ENCODE results near the gene ANKRD65. TPM values are rescaled to one million over a fixed set of nuclear protein-coding genes. Genes with fewer than 3 reads are reported as not detected.
"Not testable (repeated sequence)": the region's sequence is repeated elsewhere in the genome, so short reads cannot be mapped to it uniquely, and the experiment has no call there.

Gene ANKRD65
- total RNA-seq, 1 donor from 2014 or later = not detected

DNA sequence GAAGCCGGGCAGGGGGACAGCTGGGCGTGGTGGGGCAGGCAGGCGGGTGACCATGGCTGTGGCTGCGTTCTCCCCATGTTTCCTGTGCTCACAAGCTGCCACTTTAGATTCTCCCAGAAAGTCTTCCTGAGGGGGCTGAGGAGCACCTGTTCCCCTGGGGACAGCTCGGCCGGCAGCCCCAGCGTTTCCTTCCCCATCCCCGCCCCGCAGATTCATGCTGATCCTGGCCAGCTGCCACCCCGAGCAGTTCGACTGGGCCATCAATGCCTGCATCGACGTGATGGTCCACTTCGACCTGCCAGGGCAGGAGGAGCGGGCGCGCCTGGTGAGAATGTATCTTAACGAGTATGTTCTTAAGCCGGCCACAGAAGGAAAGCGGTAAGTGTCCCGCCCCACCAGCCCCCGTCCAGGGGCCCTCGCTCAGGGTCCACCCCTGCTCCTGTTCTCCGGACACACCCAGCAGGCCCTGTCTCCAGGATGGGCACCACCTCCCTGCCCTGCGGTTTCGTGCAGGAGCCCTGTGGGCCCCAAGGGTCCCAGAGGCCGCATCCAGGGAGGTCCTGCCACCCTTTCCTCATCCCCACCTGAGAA, 39.6 kb upstream of the ANKRD65 start:
- DNase-seq (ENCODE audit: low spot score) = no peak
- H3K27me3 Mint-ChIP-seq (ENCODE audit: low read depth) = no peaks in the 10 kb centered on the region
- H3K4me3 Mint-ChIP-seq (ENCODE audit: unreplicated experiment) = no peak overlapping the region
- no peaks in the 10 kb centered on the region for H3K9me3 Mint-ChIP-seq (ENCODE audit: low read depth)
- H3K4me1 Mint-ChIP-seq (ENCODE audit: low read depth) = no peaks in the 10 kb centered on the region
- no peak overlapping the region for H3K27ac Mint-ChIP-seq (ENCODE audit: unreplicated experiment)
- TF ChIP-seq, protein P1, sequence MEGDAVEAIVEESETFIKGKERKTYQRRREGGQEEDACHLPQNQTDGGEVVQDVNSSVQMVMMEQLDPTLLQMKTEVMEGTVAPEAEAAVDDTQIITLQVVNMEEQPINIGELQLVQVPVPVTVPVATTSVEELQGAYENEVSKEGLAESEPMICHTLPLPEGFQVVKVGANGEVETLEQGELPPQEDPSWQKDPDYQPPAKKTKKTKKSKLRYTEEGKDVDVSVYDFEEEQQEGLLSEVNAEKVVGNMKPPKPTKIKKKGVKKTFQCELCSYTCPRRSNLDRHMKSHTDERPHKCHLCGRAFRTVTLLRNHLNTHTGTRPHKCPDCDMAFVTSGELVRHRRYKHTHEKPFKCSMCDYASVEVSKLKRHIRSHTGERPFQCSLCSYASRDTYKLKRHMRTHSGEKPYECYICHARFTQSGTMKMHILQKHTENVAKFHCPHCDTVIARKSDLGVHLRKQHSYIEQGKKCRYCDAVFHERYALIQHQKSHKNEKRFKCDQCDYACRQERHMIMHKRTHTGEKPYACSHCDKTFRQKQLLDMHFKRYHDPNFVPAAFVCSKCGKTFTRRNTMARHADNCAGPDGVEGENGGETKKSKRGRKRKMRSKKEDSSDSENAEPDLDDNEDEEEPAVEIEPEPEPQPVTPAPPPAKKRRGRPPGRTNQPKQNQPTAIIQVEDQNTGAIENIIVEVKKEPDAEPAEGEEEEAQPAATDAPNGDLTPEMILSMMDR (IDR thresholded peaks at IDR 0.05) = no peak
- no peaks in the 10 kb centered on the region for H3K36me3 Mint-ChIP-seq (ENCODE audit: low read depth)

DNA sequence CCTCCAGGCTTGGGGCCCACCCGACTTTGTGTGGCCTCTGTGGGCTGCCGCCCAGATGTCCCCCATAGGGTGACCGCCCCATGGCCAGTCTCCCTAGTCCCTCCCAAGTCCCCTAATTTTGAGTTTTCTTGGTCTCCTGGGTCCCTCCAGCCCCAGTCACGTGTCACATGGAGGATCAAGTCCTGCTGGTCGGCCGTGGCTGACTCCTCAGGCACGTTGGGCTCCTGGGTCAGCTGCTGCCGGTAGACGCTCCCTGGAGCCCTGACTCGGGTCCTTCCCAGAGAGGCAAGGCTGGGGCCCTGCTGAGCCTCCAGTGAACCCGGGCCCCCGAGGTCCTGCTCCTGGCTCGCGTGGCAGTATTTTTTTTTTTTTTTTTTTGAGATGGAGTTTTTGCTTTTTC, 38.6 kb upstream of the ANKRD65 start:
- DNase-seq (ENCODE audit: low spot score); H3K9me3 Mint-ChIP-seq (ENCODE audit: low read depth); H3K27me3 Mint-ChIP-seq (ENCODE audit: low read depth); H3K36me3 Mint-ChIP-seq (ENCODE audit: low read depth); H3K27ac Mint-ChIP-seq (ENCODE audit: unreplicated experiment); H3K4me1 Mint-ChIP-seq (ENCODE audit: low read depth); H3K4me3 Mint-ChIP-seq (ENCODE audit: unreplicated experiment): not testable (repeated sequence)

DNA sequence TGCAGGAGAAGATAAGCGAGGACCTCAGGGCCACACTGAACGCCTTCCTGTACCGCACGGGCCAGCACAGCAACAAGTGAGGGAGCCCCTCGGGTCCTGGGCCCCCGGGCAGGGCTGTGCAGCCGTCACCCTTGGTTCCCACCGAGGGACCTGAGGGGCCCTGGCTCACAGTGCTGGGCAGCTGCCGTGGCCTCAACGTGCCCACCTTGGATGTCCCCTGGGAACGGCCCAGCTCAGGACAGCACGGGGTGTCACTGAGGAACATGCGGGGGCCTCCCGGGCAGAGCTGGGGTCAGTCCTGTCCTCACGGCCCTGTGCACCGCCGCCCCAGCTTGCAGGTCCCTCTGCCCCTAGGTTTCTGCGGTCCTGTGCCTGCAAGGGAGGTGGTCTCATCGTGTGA, 38.1 kb upstream of the ANKRD65 start:
- not testable (repeated sequence) for H3K27me3 Mint-ChIP-seq (ENCODE audit: low read depth); H3K36me3 Mint-ChIP-seq (ENCODE audit: low read depth); DNase-seq (ENCODE audit: low spot score); H3K9me3 Mint-ChIP-seq (ENCODE audit: low read depth); H3K4me1 Mint-ChIP-seq (ENCODE audit: low read depth); H3K27ac Mint-ChIP-seq (ENCODE audit: unreplicated experiment); H3K4me3 Mint-ChIP-seq (ENCODE audit: unreplicated experiment)

DNA sequence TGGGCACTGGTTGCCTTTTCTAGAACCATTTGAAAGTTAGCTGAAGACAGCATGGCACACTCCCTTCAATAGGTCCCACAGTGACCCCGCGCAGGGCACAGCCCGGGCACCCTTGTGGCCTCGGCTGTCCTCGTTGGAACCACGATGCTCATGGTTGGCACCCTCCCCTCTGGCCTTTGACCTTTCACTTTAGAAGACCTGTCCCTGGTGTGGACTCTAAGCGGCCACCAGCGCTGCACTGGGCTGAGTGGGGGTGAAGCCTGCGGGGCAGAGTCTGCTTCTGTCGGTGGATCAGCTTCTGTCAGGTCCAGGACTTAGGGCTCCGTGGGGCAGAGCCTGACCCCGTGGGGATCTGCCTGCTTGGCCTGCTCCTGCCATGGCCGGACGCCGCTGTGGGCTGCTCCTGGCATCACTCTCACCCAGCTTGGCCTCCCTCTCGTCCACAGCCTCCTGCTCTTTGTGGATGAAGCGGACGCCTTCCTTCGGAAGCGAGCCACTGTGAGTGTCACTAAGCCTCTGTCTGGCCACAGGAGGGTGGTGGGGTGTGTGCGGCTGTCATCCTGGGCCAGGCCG, 35.7 kb upstream of the ANKRD65 start:
- not testable (repeated sequence) for H3K9me3 Mint-ChIP-seq (ENCODE audit: low read depth); DNase-seq (ENCODE audit: low spot score); H3K4me1 Mint-ChIP-seq (ENCODE audit: low read depth); H3K36me3 Mint-ChIP-seq (ENCODE audit: low read depth); H3K27me3 Mint-ChIP-seq (ENCODE audit: low read depth); H3K27ac Mint-ChIP-seq (ENCODE audit: unreplicated experiment); H3K4me3 Mint-ChIP-seq (ENCODE audit: unreplicated experiment)

DNA sequence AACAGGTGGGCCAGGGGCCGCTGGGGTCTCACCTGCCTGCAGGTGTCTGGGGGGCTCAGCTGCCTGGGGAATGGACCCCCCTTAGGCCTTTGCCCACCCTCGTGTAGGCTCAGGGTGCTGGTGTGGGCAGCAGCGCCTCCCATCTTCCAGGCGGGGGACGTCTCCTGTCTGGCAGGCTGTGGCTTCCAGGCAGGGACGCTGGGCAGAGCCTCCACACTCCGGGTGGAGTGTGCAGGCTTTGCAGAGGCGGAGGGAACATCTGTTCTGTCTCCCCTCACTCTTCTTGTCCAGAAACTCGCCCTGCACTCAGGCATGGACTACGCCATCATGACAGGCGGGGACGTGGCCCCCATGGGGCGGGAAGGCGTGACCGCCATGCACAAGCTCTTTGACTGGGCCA, 34.9 kb upstream of the ANKRD65 start:
- H3K27ac Mint-ChIP-seq (ENCODE audit: unreplicated experiment); H3K27me3 Mint-ChIP-seq (ENCODE audit: low read depth); H3K4me3 Mint-ChIP-seq (ENCODE audit: unreplicated experiment); H3K36me3 Mint-ChIP-seq (ENCODE audit: low read depth); H3K9me3 Mint-ChIP-seq (ENCODE audit: low read depth); DNase-seq (ENCODE audit: low spot score); H3K4me1 Mint-ChIP-seq (ENCODE audit: low read depth): not testable (repeated sequence)

DNA sequence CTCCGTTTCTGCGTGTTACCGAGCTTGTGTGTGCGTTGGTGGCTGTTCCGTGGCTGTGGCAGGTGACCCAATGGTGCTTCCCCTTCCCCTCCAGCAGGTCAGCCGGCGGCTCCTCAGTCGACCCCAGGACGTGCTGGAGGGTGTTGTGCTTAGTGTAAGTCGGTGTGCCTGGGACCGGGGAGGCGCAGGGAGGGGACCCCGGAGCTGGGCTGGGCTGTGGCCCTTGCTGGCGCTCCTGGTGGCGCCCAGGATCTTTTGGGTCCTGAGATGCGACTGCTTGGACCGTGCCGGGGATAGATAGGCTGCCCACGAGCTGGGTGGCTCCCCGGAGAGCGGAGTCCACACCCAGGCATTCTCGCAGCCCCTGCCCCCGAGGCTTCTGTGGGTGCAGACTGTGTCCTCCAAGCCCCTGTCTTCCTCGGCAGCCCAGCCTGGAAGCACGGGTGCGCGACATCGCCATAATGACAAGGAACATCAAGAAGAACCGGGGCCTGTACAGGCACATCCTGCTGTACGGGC, 34.3 kb upstream of the ANKRD65 start:
- H3K9me3 Mint-ChIP-seq (ENCODE audit: low read depth) = no peaks in the 10 kb centered on the region
- no peak overlapping the region for H3K27ac Mint-ChIP-seq (ENCODE audit: unreplicated experiment)
- H3K4me3 Mint-ChIP-seq (ENCODE audit: unreplicated experiment) = no peak overlapping the region
- no peaks in the 10 kb centered on the region for H3K36me3 Mint-ChIP-seq (ENCODE audit: low read depth)
- no peak for DNase-seq (ENCODE audit: low spot score)
- no peaks in the 10 kb centered on the region for H3K27me3 Mint-ChIP-seq (ENCODE audit: low read depth)
- no peaks in the 10 kb centered on the region for H3K4me1 Mint-ChIP-seq (ENCODE audit: low read depth)
- TF ChIP-seq, protein P1 (IDR thresholded peaks at IDR 0.05) = no peak

DNA sequence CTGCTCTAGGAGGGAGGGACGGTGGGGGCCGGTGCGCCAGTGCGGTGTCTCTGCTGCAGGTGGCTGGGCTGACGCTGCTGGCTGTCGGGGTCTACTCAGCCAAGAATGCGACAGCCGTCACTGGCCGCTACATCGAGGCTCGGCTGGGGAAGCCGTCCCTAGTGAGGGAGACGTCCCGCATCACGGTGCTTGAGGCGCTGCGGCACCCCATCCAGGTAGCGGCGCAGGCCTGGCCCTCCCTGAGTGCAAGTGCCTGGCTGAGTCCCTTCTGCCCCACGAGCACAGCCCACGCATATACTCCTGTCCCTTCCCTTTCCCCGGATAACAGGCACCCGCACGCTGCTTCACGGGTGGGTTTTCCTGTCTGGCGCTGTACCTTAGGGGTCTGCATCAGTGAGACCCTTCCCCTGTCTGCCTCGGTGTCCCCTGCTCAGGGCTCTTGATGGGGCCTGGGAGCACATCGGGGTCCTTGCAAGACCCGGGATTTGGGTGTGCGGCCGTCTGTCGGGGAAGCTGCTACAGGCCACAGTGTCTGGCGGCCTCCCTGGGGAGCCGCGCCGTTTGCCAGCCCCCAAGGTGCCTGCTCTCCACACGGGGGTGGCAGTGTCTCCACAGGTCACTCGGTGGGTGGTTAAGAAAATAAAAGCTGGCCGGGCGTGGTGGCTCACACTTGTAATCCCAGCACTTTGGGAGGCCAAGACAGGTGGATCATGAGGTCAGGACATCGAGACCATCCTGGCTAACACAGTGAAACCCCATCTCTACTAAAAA, 33.4 kb upstream of the ANKRD65 start:
- H3K9me3 Mint-ChIP-seq (ENCODE audit: low read depth); H3K36me3 Mint-ChIP-seq (ENCODE audit: low read depth); H3K4me3 Mint-ChIP-seq (ENCODE audit: unreplicated experiment); DNase-seq (ENCODE audit: low spot score); H3K27me3 Mint-ChIP-seq (ENCODE audit: low read depth); H3K27ac Mint-ChIP-seq (ENCODE audit: unreplicated experiment); H3K4me1 Mint-ChIP-seq (ENCODE audit: low read depth): not testable (repeated sequence)
